ENCODE results near the gene TCF19. TPM values are rescaled to one million over a fixed set of nuclear protein-coding genes. Genes with fewer than 3 reads are reported as not detected.
"Not testable (repeated sequence)": the region's sequence is repeated elsewhere in the genome, so short reads cannot be mapped to it uniquely, and the experiment has no call there.

TCF19 gene
- total RNA-seq, 1 donor from 2014 or later: 6.4 TPM

DNA sequence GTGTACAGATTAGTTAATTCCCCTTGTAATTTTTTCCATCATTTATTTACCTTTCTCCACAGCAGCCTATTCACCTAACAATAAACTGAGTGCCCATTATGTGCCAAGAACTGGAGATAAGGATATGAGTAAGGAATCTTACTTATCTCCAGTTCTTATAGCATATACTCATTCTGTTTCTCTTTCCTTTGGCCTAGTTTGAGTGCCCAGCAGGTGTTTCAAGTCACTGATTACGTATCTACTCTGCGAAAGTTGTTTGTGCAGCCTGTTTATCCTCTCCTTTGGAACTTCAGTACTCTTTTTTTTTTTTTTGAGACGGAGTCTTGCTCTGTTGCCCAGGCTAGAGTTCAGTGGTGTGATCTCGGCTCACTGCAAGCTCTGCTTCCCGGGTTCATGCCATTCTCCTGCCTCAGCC, 29.4 kb downstream of the TCF19 start:
- H3K4me3 ChIP-seq (ENCODE audit: low read depth, low read length): no peak overlapping the region
- no peak for DNase-seq (ENCODE audit: low read depth)
- H3K36me3 ChIP-seq (ENCODE audit: control insufficient read depth, insufficient read depth, low read length): no peaks in the 10 kb centered on the region
- TF ChIP-seq, protein P1, sequence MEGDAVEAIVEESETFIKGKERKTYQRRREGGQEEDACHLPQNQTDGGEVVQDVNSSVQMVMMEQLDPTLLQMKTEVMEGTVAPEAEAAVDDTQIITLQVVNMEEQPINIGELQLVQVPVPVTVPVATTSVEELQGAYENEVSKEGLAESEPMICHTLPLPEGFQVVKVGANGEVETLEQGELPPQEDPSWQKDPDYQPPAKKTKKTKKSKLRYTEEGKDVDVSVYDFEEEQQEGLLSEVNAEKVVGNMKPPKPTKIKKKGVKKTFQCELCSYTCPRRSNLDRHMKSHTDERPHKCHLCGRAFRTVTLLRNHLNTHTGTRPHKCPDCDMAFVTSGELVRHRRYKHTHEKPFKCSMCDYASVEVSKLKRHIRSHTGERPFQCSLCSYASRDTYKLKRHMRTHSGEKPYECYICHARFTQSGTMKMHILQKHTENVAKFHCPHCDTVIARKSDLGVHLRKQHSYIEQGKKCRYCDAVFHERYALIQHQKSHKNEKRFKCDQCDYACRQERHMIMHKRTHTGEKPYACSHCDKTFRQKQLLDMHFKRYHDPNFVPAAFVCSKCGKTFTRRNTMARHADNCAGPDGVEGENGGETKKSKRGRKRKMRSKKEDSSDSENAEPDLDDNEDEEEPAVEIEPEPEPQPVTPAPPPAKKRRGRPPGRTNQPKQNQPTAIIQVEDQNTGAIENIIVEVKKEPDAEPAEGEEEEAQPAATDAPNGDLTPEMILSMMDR (IDR thresholded peaks at IDR 0.05; ENCODE audit: insufficient read depth, low read length, poor library complexity, severe bottlenecking): no peak
- H3K27me3 ChIP-seq (ENCODE audit: control insufficient read depth, insufficient read depth, low read length): no peaks in the 10 kb centered on the region

DNA sequence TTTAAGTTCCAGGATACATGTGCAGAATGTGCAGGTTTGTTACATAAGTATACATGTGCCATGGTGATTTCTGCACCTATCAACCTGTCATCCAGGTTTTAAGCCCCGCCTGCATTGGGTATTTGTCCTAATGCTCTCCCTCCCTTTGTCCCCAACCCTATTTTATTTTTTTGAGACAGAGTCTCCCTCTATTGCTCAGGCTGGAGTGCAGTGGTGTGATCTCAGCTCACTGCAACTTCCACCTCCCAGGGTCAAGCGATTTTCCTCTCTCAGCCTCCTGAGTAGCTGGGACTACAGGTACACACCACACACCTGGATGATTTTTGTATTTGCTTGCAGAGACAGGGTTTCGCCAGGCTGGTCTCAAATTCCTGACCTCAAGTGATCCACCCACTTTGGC, 30.8 kb downstream of the TCF19 start:
- DNase-seq (ENCODE audit: low read depth); H3K4me3 ChIP-seq (ENCODE audit: low read depth, low read length); H3K27me3 ChIP-seq (ENCODE audit: control insufficient read depth, insufficient read depth, low read length); H3K36me3 ChIP-seq (ENCODE audit: control insufficient read depth, insufficient read depth, low read length): not testable (repeated sequence)

DNA sequence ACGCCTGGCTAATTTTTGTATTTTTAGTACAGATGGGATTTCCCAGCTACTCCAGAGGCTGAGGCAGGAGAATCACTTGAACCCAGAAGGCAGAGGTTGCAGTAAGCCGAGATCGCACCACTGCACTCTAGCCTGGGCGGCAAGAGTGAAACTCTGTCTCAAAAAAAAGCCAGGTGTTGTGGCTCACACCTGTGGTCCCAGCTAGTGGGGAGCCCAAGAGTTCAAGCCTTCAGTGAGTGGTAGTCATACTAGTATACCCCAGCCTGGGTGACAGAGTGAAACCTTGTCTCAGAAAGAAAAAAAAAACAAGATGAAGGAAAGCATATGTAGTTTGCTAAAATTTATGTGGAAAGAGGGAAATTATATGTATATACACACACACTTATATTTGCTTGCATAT, 32.1 kb downstream of the TCF19 start:
- TF ChIP-seq, protein P1 (IDR thresholded peaks at IDR 0.05; ENCODE audit: insufficient read depth, low read length, poor library complexity, severe bottlenecking): no peak
- no peak for DNase-seq (ENCODE audit: low read depth)
- H3K36me3 ChIP-seq (ENCODE audit: control insufficient read depth, insufficient read depth, low read length): no peaks in the 10 kb centered on the region
- no peaks in the 10 kb centered on the region for H3K27me3 ChIP-seq (ENCODE audit: control insufficient read depth, insufficient read depth, low read length)
- no peak overlapping the region for H3K4me3 ChIP-seq (ENCODE audit: low read depth, low read length)

DNA sequence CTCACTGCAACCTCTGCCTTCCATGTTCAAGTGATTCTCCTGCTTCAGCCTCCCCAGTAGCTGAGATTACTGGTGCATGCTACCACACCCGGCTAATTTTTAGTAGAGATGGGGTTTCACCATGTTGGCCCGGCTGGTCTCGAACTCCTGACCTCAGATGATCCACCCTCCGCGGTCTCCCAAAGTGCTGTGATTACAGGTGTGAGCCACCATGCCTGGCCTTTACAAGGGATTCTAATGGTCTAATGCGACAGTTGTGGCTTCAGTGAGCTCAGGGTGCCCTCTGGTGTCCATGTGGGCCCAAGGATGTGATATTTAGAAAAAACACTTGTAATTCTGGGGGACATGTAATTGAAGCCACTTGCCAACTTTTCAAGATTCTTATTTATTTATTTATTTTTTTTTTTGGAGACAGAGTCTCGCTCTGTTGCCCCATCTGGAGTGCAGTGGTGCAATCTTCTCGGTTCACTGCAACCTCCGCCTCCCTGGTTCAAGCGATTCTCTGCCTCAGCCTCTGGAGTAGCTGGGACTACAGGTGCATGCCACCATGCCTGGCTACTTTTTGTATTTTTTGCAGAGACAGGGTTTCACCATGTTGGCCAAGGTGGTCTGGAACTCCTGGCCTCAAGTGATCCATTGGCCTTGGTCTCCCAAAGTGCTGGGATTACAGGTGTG, 34.2 kb downstream of the TCF19 start:
- H3K4me3 ChIP-seq (ENCODE audit: low read depth, low read length); H3K36me3 ChIP-seq (ENCODE audit: control insufficient read depth, insufficient read depth, low read length); H3K27me3 ChIP-seq (ENCODE audit: control insufficient read depth, insufficient read depth, low read length); DNase-seq (ENCODE audit: low read depth): not testable (repeated sequence)
- TF ChIP-seq, protein P1 (IDR thresholded peaks at IDR 0.05; ENCODE audit: insufficient read depth, low read length, poor library complexity, severe bottlenecking): peak; percentile 70

DNA sequence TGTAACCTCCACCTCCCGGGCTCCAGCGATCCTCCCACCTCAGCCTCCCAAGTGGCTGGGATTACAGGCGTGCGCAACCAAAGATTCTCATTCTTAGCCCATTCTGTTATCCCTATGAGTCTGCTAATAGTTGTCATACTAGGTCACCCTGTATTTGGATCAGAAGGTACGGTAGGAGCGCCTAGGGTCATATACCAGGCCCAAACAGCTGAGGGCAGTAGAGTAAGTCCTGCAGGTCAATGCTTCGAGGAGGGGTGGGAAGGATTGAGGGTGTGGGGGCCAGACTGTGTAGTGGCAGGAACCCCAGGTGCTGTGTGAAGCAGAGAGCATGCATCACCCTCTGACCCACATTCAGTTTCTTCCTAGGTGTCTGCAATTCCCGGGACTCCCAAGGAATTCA, 34.8 kb downstream of the TCF19 start:
- Histone ChIP-seq H3K36me3 (ENCODE audit: control insufficient read depth, insufficient read depth, low read length) (no peaks in the 10 kb centered on the region), H3K27me3 (ENCODE audit: control insufficient read depth, insufficient read depth, low read length) (no peaks in the 10 kb centered on the region), H3K4me3 (ENCODE audit: low read depth, low read length) (no peak overlapping the region)
- DNase-seq (ENCODE audit: low read depth): no peak
- TF ChIP-seq, protein P1 (IDR thresholded peaks at IDR 0.05; ENCODE audit: insufficient read depth, low read length, poor library complexity, severe bottlenecking): no peak

DNA sequence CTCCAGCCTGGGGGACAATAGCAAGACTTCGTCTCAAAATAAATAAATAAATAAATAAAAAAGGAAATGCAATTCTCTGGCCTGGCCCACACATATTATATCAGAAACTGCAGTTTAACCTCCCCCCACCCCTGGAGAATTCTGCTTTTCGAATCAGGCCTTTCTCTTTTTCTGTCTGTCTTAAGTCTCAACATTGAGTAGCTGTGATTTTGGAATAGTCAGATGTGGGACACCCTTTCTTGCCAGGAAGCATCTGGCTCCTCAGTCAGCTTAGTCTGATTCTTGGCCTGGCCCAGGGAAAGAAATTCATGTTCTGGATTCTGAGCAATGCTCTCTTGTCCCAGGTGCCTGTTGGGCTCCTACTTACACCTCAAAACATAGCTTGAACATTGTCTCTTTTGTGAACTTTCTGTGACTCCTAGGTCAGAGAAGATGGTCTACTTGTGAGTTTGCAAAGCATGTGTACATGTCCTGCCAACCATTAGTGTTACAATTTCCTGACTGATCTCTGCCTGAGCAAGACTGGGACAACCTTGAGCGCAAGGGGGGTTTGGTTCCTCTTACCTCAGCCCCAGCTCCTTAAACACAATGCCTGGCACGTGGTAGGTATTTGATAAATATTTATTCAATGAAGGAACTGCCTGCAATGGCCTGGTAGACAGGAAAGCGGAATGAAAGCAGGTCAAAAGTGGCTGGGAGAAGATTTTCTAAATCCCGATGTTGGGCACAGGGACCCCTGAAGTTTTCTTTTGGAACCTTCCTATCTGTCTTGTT, 35.9 kb downstream of the TCF19 start:
- DNase-seq (ENCODE audit: low read depth): no peak
- Histone ChIP-seq H3K4me3 (ENCODE audit: low read depth, low read length) (no peak overlapping the region), H3K36me3 (ENCODE audit: control insufficient read depth, insufficient read depth, low read length) (no peaks in the 10 kb centered on the region), H3K27me3 (ENCODE audit: control insufficient read depth, insufficient read depth, low read length) (no peaks in the 10 kb centered on the region)
- TF ChIP-seq, protein P1 (IDR thresholded peaks at IDR 0.05; ENCODE audit: insufficient read depth, low read length, poor library complexity, severe bottlenecking): no peak

DNA sequence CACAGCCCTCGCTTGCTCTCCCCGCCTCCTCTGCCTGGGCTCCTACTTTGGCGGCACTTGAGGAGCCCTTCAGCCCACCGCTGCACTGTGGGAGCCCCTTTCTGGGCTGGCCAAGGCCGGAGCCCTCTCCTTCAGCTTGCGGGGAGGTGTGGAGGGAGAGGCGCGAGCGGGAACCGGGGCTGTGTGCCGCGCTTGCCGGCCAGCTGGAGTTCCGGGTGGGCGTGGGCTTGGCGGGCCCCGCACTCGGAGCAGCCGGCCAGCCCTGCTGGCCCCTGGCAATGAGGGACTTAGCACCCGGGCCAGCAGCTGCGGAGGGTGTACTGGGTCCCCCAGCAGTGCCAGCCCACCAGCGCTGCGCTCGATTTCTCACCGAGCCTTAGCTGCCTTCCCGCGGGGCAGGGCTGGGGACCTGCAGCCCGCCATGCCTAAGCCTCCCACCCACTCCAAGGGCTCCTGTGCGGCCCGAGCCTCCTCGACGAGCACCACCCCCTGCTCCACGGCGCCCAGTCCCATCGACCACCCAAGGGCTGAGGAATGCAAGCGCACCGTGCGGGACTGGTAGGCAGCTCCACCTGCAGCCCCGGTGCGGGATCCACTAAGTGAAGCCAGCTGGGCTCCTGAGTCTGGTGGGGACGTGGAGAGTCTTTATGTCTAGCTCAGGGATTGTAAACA, 37.1 kb downstream of the TCF19 start:
- DNase-seq (ENCODE audit: low read depth); H3K36me3 ChIP-seq (ENCODE audit: control insufficient read depth, insufficient read depth, low read length): not testable (repeated sequence)

DNA sequence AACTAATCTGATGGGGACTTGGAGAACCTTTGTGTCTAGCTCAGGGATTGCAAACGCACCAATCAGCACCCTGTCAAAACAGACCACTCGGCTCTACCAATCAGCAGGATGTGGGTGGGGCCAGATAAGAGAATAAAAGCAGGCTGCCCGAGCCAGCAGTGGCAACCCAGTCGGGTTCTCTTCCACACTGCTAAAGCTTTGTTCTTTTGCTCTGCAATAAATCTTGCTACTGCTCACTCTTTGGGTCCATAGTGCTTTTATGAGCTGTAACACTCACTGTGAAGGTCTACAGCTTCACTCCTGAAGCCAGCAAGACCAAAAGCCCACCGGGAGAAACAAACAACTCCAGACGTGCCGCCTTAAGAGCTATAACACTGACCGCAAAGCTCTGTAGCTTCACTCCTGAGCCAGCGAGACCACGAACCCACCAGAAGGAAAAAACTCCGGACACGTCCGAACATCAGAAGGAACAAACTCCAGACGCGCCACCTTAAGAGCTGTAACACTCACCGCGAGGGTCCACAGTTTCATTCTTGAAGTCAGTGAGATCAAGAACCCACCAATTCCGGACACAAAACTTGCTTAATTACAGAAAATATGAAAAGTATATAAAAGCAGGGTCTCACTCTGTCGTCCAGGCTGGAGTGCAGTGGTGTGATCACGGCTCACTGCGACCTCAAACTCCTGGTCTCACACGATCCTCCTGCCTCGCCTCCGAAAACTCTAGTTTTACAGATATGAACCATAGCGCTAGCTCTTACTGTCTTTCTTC, 38.0 kb downstream of the TCF19 start:
- H3K36me3 ChIP-seq (ENCODE audit: control insufficient read depth, insufficient read depth, low read length); DNase-seq (ENCODE audit: low read depth); H3K4me3 ChIP-seq (ENCODE audit: low read depth, low read length); H3K27me3 ChIP-seq (ENCODE audit: control insufficient read depth, insufficient read depth, low read length): not testable (repeated sequence)

More for the DNA sequence above, 37.1 kb downstream of the TCF19 start:
- not testable (repeated sequence) for H3K4me3 ChIP-seq (ENCODE audit: low read depth, low read length); H3K27me3 ChIP-seq (ENCODE audit: control insufficient read depth, insufficient read depth, low read length)
